Activated CD8-positive, alpha-beta T cell treated with anti-CD3 and anti-CD28 coated beads for 36 hours (primary cell): ENCODE data around the gene RAET1L. TPM values are rescaled to one million over a fixed set of nuclear protein-coding genes. Genes with fewer than 3 reads are reported as not detected.

ENCODE experiments used
- ATAC-seq: fragments of 200-7000 bp; cut with Tn5 transposase; one replicate; pipeline ENCODE4 v1.10.0; 2021; ENCODE audit warnings: mild to moderate bottlenecking, moderate library complexity
- CTCF ChIA-PET: fragments of 350-600 bp; sonication (Branson Sonifier 250); formaldehyde crosslinking; loops from one replicate; lab custom pipeline; 2021; ENCODE audit warnings: antibody characterized with exemption; lab: Charles Lee
- POLR2A ChIA-PET: fragments of 350-600 bp; sonication (Branson Sonifier 250); formaldehyde crosslinking; loops from one replicate; lab custom pipeline; 2021; ENCODE audit warnings: antibody characterized with exemption; lab: Charles Lee
- DNase-seq: peaks from one replicate; pipeline ENCODE4 v3.0.0-alpha.2; 2020
- H3K27ac Mint-ChIP-seq: one replicate; pipeline ENCODE4 v1.8.0; 2021; ENCODE audit warnings: mild to moderate bottlenecking, mixed read lengths
- H3K27me3 Mint-ChIP-seq: one replicate; pipeline ENCODE4 v1.8.0; 2021; ENCODE audit warnings: mixed read lengths
- H3K36me3 Mint-ChIP-seq: one replicate; pipeline ENCODE4 v1.8.0; 2021; ENCODE audit warnings: low read depth, mixed read lengths
- H3K4me1 Mint-ChIP-seq: one replicate; pipeline ENCODE4 v1.8.0; 2021; ENCODE audit warnings: low read depth, mixed read lengths
- H3K4me3 Mint-ChIP-seq: one replicate; pipeline ENCODE4 v1.8.0; 2021; ENCODE audit warnings: mild to moderate bottlenecking, moderate library complexity, mixed read lengths
- H3K9me3 Mint-ChIP-seq: one replicate; pipeline ENCODE4 v1.8.0; 2021; ENCODE audit warnings: mixed read lengths
- intact Hi-C: fragments of 100-400 bp; cut with micrococcal nuclease; formaldehyde crosslinking; loops from one replicate; pipeline ENCODE4 v1.10.0; 2022
- total RNA-seq, 2 experiments: library from RNA; stranded (reverse); gene quantifications; one replicate each; pipeline ENCODE4 v1.2.3, GENCODE V29; 2021
- TF ChIP-seq, protein P1 (sequence below): fragments of 200-600 bp; IDR thresholded peaks from one replicate; pipeline ENCODE4 v1.8.0; 2022; ENCODE audit warnings: antibody characterized with exemption, mild to moderate bottlenecking

The RAET1L gene
- total RNA-seq, 2 experiments from 2014 or later, result not detected

DNA sequence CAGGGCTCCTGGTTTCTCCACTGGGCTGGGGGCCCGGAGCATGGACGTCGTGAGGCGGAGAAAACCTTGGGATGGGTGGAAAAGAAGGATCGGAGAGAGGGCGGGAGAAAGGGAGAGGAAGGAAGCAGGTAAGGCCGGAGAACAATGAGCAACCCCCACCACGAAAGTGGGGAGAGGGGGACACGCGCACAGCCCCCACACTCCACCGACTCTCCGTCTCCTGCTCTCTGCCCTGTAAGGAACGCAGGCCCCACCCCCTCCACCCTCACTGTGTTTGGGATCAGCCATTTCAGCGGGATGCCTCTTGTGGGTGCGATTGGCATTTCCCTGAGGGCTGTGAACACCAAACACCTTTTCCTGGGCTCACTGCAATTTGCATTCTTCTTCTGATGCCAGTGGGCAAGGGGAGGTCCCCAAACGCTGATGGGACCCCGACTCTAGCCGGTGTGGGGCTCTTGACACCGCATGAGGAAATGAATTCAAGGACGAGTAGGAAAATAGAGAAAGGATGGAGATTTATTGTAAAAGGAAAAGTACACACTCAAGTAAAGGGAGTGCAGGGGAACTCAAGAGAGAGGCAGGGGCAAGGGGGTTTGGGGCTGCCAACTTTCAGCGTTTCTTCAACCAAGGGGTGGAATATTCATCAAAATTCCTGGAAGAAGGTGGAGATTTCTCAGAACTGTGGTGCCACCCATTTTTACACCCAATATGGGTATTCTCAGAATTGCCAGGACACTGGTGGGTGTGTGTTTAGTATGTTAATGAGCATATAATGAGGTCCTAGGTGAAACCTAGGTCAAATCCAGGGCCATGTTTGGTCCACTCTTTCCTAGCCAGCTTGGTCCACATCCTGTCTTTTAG is 13.1 kb upstream of the RAET1L start:
- ATAC-seq (no peak), DNase-seq (no peak)
- Mint-ChIP-seq H3K27ac (no peak overlapping the region), H3K4me1 (peaks cover 12% of the 10 kb centered on the region), H3K4me3 (no peak overlapping the region), H3K36me3 (no peaks in the 10 kb centered on the region), H3K27me3 (peaks cover 65% of the 10 kb centered on the region), H3K9me3 (no peaks in the 10 kb centered on the region)
- ChIA-PET POLR2A (interaction anchor here (0.6 kb wide), 1 partner anchor 32 kb away, joined by 3 read pairs; no protein-coding TSS in a partner anchor), CTCF (no interaction called here)
- intact Hi-C loops, result no loop called here
- TF ChIP-seq, protein P1, sequence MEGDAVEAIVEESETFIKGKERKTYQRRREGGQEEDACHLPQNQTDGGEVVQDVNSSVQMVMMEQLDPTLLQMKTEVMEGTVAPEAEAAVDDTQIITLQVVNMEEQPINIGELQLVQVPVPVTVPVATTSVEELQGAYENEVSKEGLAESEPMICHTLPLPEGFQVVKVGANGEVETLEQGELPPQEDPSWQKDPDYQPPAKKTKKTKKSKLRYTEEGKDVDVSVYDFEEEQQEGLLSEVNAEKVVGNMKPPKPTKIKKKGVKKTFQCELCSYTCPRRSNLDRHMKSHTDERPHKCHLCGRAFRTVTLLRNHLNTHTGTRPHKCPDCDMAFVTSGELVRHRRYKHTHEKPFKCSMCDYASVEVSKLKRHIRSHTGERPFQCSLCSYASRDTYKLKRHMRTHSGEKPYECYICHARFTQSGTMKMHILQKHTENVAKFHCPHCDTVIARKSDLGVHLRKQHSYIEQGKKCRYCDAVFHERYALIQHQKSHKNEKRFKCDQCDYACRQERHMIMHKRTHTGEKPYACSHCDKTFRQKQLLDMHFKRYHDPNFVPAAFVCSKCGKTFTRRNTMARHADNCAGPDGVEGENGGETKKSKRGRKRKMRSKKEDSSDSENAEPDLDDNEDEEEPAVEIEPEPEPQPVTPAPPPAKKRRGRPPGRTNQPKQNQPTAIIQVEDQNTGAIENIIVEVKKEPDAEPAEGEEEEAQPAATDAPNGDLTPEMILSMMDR, result no peak

DNA sequence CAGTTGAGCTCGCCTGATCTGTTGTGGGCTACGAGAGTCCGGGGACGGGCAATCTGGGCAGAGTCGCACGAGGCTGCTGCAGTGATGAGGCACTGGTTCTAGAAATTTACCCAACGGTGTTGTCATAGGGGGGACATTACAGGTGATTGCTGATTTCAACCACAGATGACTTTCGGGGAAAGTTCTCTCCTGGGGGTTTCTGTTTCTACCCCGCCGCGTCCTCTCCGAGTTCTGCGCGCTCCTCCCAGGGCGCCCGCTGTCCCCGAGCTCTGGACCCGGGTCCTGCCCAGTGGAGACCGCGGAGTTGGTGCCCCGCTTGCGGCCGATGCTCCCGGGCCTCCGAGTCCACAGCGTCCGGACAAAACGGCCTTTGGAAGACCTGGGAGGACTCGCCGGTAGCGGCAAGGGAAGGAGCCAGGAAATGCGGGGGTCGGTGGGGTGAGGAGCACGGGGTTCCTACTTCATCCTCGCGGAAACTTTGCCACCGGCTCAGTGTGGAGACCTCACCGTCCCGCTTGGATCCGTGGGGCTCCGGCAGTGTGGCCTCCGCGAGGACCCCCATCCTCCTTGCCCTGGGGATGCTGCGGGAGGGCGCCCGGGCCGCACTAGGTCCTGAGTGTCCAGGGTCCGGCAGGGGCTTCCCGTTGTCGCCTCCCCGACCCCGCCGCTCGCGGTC is 12.3 kb upstream of the RAET1L start:
- Mint-ChIP-seq H3K4me3 (peak overlapping the region; percentile 1), H3K4me1 (peaks cover 12% of the 10 kb centered on the region), H3K27ac (no peak overlapping the region), H3K9me3 (no peaks in the 10 kb centered on the region), H3K36me3 (no peaks in the 10 kb centered on the region), H3K27me3 (peaks cover 59% of the 10 kb centered on the region)
- DNase-seq (peak; percentile 22), ATAC-seq (peak; percentile 79)
- ChIA-PET POLR2A (interaction anchor here (0.6 kb wide), 1 partner anchor 31 kb away, joined by 3 read pairs; no protein-coding TSS in a partner anchor), CTCF (no interaction called here)
- TF ChIP-seq, protein P1, result no peak
- intact Hi-C loops, result no loop called here

DNA sequence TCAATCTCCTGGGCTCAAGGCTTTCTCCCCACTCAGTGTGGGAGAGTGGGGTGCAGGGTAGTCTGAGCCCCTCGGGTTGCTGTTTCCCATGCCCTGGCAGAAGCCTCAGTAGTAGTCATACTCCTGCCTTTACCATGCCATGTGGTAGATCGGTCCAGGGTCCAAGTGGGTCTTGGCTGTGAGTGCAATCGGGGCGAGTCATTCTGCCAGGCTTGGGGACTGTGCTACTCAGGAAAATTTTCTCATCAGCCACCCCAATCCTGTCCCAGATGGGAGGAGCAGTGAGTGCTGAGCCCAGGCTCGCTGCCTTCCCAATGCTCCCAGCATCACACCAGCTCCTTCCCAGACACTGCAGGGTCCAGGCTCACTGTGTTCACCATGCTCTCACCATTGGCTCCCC is 10.7 kb upstream of the RAET1L start:
- no peak overlapping the region for H3K27ac Mint-ChIP-seq
- DNase-seq (no peak), ATAC-seq (no peak)
- H3K4me1 Mint-ChIP-seq, result peaks cover 12% of the 10 kb centered on the region
- CTCF ChIA-PET, result no interaction called here
- TF ChIP-seq, protein P1, result no peak
- H3K4me3 Mint-ChIP-seq, result no peak overlapping the region
- no peaks in the 10 kb centered on the region for H3K36me3 Mint-ChIP-seq
- intact Hi-C loops, result no loop called here
- peaks cover 52% of the 10 kb centered on the region for H3K27me3 Mint-ChIP-seq
- H3K9me3 Mint-ChIP-seq, result no peaks in the 10 kb centered on the region
- POLR2A ChIA-PET, result no interaction called here

DNA sequence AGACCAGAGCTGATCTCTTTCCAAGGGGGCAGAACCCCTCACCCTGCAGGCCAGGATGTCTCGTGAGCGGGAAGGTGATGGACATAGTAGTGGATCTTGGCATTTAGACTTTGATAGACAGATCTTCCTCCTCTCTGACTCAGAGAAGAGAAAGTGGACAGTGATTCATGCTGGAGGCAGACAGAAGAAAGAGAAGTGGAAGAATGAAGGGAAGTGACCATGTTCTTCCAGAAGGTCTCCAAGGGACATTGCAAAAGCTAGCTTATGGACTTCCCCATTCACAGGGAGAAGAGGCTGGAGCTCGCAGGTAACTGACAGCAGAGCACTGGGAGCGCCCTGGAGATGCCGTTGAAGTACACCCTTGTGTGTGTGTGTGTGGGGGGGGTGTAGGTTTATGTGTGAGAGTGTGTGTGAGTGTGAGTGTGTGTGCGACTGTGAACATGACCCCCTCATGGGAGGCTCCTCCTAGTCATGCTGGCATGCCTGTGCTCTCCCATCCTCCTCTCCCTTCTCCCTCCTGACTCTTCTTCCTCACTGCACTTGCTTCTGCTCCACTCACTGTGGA is 8.0 kb upstream of the RAET1L start:
- ATAC-seq (no peak), DNase-seq (no peak)
- Mint-ChIP-seq H3K4me1 (peaks cover 24% of the 10 kb centered on the region), H3K36me3 (no peaks in the 10 kb centered on the region), H3K4me3 (no peak overlapping the region), H3K27me3 (peaks cover 28% of the 10 kb centered on the region), H3K27ac (no peak overlapping the region), H3K9me3 (no peaks in the 10 kb centered on the region)
- intact Hi-C loops, result no loop called here
- ChIA-PET POLR2A (no interaction called here), CTCF (interaction anchor here (1.7 kb wide), 1 partner anchor 16 kb away, joined by 4 read pairs; no protein-coding TSS in a partner anchor)
- TF ChIP-seq, protein P1, result no peak
